Stomach (tissue), 4 donors: ENCODE results near the gene CLIP2.

Experiments used
- CTCF ChIP-seq, 7 experiments: fragments of 450-650 bp in 4 of 7; fragments of 200-600 bp in 3 of 7; sonication (generic) in 3 of 7; IDR thresholded peaks; one replicate each; pipeline ENCODE4 v1.5.1; 2016 to 2019; ENCODE audit warnings: antibody characterized with exemption in 7 of 7, control low read depth in 2 of 7, mild to moderate bottlenecking in 1 of 7
- POLR2A ChIP-seq, 4 donors: fragments of 450-650 bp; IDR thresholded peaks; one replicate each; pipeline ENCODE4 v1.6.1; 2016; ENCODE audit warnings: antibody characterized with exemption in 4 of 4, control low read depth in 2 of 4, mild to moderate bottlenecking in 1 of 4, moderate library complexity in 1 of 4
- POLR2AphosphoS5 ChIP-seq, 3 donors: sonication (generic); formaldehyde crosslinking; IDR thresholded peaks; one replicate each; pipeline ENCODE4 v1.6.1; 2016; ENCODE audit warnings: antibody characterized with exemption in 3 of 3

GRCh38 chr7:74294191-74294998 lies 5.2 kb downstream of the CLIP2 start:
- TF ChIP-seq CTCF (IDR thresholded peaks at IDR 0.05) (no peak), POLR2A (IDR thresholded peaks at IDR 0.05) (no peak), POLR2AphosphoS5 (IDR thresholded peaks at IDR 0.05) (no peak)
